Fibroblast of lung (primary cell): ENCODE results near the gene NEMP2.

Source experiments
- CTCF ChIP-seq, 2 donors: IDR thresholded peaks in 1 of 2; conservative IDR thresholded peaks in 1 of 2; 1 replicate in 1 of 2; 2 replicates in 1 of 2; pipeline ENCODE4 v1.5.1; 2011 to 2012; ENCODE audit warnings: low read length in 2 of 2, control low read depth in 1 of 2, inconsistent platforms in 1 of 2, low read depth in 1 of 2, mild to moderate bottlenecking in 1 of 2
- EZH2 ChIP-seq: IDR thresholded peaks from 2 replicates; pipeline ENCODE4 v1.5.1; 2012; ENCODE audit warnings: low read length, control low read depth, mild to moderate bottlenecking; ENCODE audit errors: missing control alignments

GRCh38 chr2:190550137-190550536, 15.6 kb upstream of the NEMP2 start:
- TF ChIP-seq CTCF (conservative IDR thresholded peaks at IDR 0.05 in 1 of 2, IDR thresholded peaks at IDR 0.05 in 1 of 2; ENCODE audit: low read depth in 1 of 2, low read length in 2 of 2) (no peak), EZH2 (no peak)
